Measurements from ENCODE around the gene SERPINA12.

The SERPINA12 gene

GRCh38 chr14:94451091-94451771, 58.0 kb downstream of the SERPINA12 start:
- no peak for TF ChIP-seq CTCF (IDR thresholded peaks at IDR 0.05; ENCODE audit: low read depth, low read length)
- DNase-seq (ENCODE audit: low read depth in 2 of 2) = no peak

GRCh38 chr14:94450722-94451090, 58.6 kb downstream of the SERPINA12 start:
- no peak overlapping the region for H3K4me3 ChIP-seq (replicated peaks in 1 of 2; ENCODE audit: low read depth in 2 of 2, low read length in 2 of 2)
- DNase-seq (ENCODE audit: low read depth in 2 of 2) = no peak
- TF ChIP-seq CTCF (IDR thresholded peaks at IDR 0.05; ENCODE audit: low read depth, low read length) = no peak

More at GRCh38 chr14:94451091-94451771, 58.0 kb downstream of the SERPINA12 start:
- H3K4me3 ChIP-seq (replicated peaks in 1 of 2; ENCODE audit: low read depth in 2 of 2, low read length in 2 of 2) = no peak overlapping the region

- no peak overlapping the region for H3K4me3 ChIP-seq (replicated peaks in 1 of 2; ENCODE audit: low read depth in 2 of 2, low read length in 2 of 2)
- no peak for TF ChIP-seq CTCF (IDR thresholded peaks at IDR 0.05; ENCODE audit: low read depth, low read length)
- no peak for DNase-seq (ENCODE audit: low read depth in 2 of 2)
Observed at GRCh38 chr14:94449930-94450329, 59.3 kb downstream of the SERPINA12 start.

GRCh38 chr14:94448071-94448808, 61.0 kb downstream of the SERPINA12 start:
- no peak for TF ChIP-seq CTCF (IDR thresholded peaks at IDR 0.05; ENCODE audit: low read depth, low read length)
- no peak overlapping the region for H3K4me3 ChIP-seq (replicated peaks in 1 of 2; ENCODE audit: low read depth in 2 of 2, low read length in 2 of 2)
- DNase-seq (ENCODE audit: low read depth in 2 of 2) = no peak

- no peak for DNase-seq (ENCODE audit: low read depth in 2 of 2)
- no peak for TF ChIP-seq CTCF (IDR thresholded peaks at IDR 0.05; ENCODE audit: low read depth, low read length)
- H3K4me3 ChIP-seq (replicated peaks in 1 of 2; ENCODE audit: low read depth in 2 of 2, low read length in 2 of 2) = no peak overlapping the region
Observed at GRCh38 chr14:94447206-94447605, 62.1 kb downstream of the SERPINA12 start.

GRCh38 chr14:94446126-94446525, 63.1 kb downstream of the SERPINA12 start:
- no peak for DNase-seq (ENCODE audit: low read depth in 2 of 2)
- no peak overlapping the region for H3K4me3 ChIP-seq (replicated peaks in 1 of 2; ENCODE audit: low read depth in 2 of 2, low read length in 2 of 2)
- TF ChIP-seq CTCF (IDR thresholded peaks at IDR 0.05; ENCODE audit: low read depth, low read length) = no peak
